CD14-positive monocyte (primary cell): ENCODE data around the gene LY86. TPM values are rescaled to one million over a fixed set of nuclear protein-coding genes. Genes with fewer than 3 reads are reported as not detected.

Source experiments
- DNase-seq, 3 donors: peaks; one replicate each; pipeline ENCODE4 v3.0.0-alpha.2; 2011 to 2022
- H2AFZ ChIP-seq: 2 replicates; pipeline ENCODE4 v1.6.0; 2012; ENCODE audit warnings: mild to moderate bottlenecking, low read depth, low read length, inconsistent platforms; ENCODE audit not compliant: insufficient read depth, poor library complexity, severe bottlenecking
- H3K27ac ChIP-seq, 2 donors: 1 replicate in 1 of 2; 2 replicates in 1 of 2; pipeline ENCODE4 v1.5.1; 2012 to 2013; ENCODE audit warnings: low read length in 2 of 2, control low read depth in 1 of 2, inconsistent platforms in 1 of 2, low read depth in 1 of 2, mild to moderate bottlenecking in 1 of 2
- H3K27me3 ChIP-seq, 2 donors: one replicate each; pipeline versions ENCODE4 v1.6.0 to v1.6.1; 2011 to 2013; ENCODE audit warnings: low read length in 2 of 2; ENCODE audit not compliant: control insufficient read depth in 2 of 2, insufficient read depth in 2 of 2
- H3K36me3 ChIP-seq, 2 donors: replicated peaks in 1 of 2; 1 replicate in 1 of 2; 2 replicates in 1 of 2; pipeline versions ENCODE4 v1.5.1 to v1.6.1; 2012 to 2013; ENCODE audit warnings: low read length in 2 of 2, control low read depth in 1 of 2, inconsistent platforms in 1 of 2, mild to moderate bottlenecking in 1 of 2; ENCODE audit not compliant: insufficient read depth in 2 of 2, control insufficient read depth in 1 of 2
- H3K4me1 ChIP-seq, 2 donors: 1 replicate in 1 of 2; 2 replicates in 1 of 2; pipeline versions ENCODE4 v1.5.1 to v1.6.1; 2012 to 2013; ENCODE audit warnings: low read length in 2 of 2, control low read depth in 1 of 2, inconsistent platforms in 1 of 2, mild to moderate bottlenecking in 1 of 2, moderate library complexity in 1 of 2; ENCODE audit not compliant: insufficient read depth in 2 of 2, control insufficient read depth in 1 of 2
- H3K4me2 ChIP-seq: replicated peaks from 2 replicates; pipeline ENCODE3; 2012; ENCODE audit warnings: low read length, moderate library complexity, mild to moderate bottlenecking; ENCODE audit not compliant: poor library complexity, severe bottlenecking; ENCODE audit errors: extremely low read depth
- H3K4me3 ChIP-seq, 3 experiments: fragments of 200-600 bp in 1 of 3; sonication (generic) in 1 of 3; replicated peaks in 1 of 3; 1 replicate in 2 of 3; 2 replicates in 1 of 3; pipeline ENCODE4 v1.5.1; 2011 to 2013; ENCODE audit warnings: low read length in 3 of 3, mild to moderate bottlenecking in 3 of 3, control low read depth in 2 of 3, low read depth in 2 of 3, inconsistent platforms in 1 of 3, moderate library complexity in 1 of 3
- H3K79me2 ChIP-seq: 2 replicates; pipeline ENCODE4 v1.6.0; 2012; ENCODE audit warnings: mild to moderate bottlenecking, control low read depth, inconsistent platforms, low read length, moderate library complexity; ENCODE audit not compliant: insufficient read depth
- H3K9ac ChIP-seq: 2 replicates; pipeline ENCODE4 v1.6.0; 2017; ENCODE audit warnings: low read length, mild to moderate bottlenecking; ENCODE audit not compliant: insufficient read depth, poor library complexity, severe bottlenecking
- H3K9me3 ChIP-seq, 2 donors: replicated peaks in 1 of 2; 1 replicate in 1 of 2; 2 replicates in 1 of 2; pipeline versions ENCODE4 v1.5.1 to v1.6.1; 2012 to 2013; ENCODE audit warnings: low read length in 2 of 2, control low read depth in 1 of 2; ENCODE audit not compliant: control insufficient read depth in 1 of 2, insufficient read depth in 1 of 2
- H4K20me1 ChIP-seq: 2 replicates; pipeline ENCODE4 v1.6.0; 2012; ENCODE audit warnings: mild to moderate bottlenecking, low read length, control low read depth, moderate library complexity; ENCODE audit not compliant: insufficient read depth
- H3K27ac Mint-ChIP-seq, 7 donors: one replicate each; pipeline ENCODE4 v1.8.0; 2020; ENCODE audit warnings: mild to moderate bottlenecking in 7 of 7, mixed read lengths in 7 of 7, moderate library complexity in 6 of 7, inconsistent platforms in 2 of 7
- H3K27me3 Mint-ChIP-seq, 3 donors: one replicate each; pipeline ENCODE4 v1.8.0; 2021 to 2022; ENCODE audit warnings: low read depth in 3 of 3, mild to moderate bottlenecking in 3 of 3, mixed read lengths in 3 of 3, moderate library complexity in 3 of 3, inconsistent platforms in 1 of 3
- H3K36me3 Mint-ChIP-seq, 2 donors: one replicate each; pipeline ENCODE4 v1.8.0; 2020; ENCODE audit warnings: mixed read lengths in 2 of 2, inconsistent platforms in 1 of 2, mild to moderate bottlenecking in 1 of 2
- H3K4me1 Mint-ChIP-seq: one replicate; pipeline ENCODE4 v1.8.0; 2020; ENCODE audit warnings: mild to moderate bottlenecking, mixed read lengths
- H3K4me3 Mint-ChIP-seq, 2 donors: one replicate each; pipeline ENCODE4 v1.8.0; 2020; ENCODE audit warnings: mild to moderate bottlenecking in 2 of 2, mixed read lengths in 2 of 2, moderate library complexity in 1 of 2
- H3K9me3 Mint-ChIP-seq, 7 donors: one replicate each; pipeline ENCODE4 v1.8.0; 2020 to 2022; ENCODE audit warnings: mixed read lengths in 7 of 7, mild to moderate bottlenecking in 6 of 7, moderate library complexity in 6 of 7, inconsistent platforms in 2 of 7
- CTCF ChIP-seq: fragments of 200-600 bp; IDR thresholded peaks from one replicate; pipeline ENCODE4 v1.8.0; 2022; ENCODE audit warnings: antibody characterized with exemption, mild to moderate bottlenecking
- WGBS: methylation state at CpG from one replicate; pipeline ENCODE4 v1.1.5; 2013; ENCODE audit warnings: missing lambda C conversion rate; ENCODE audit not compliant: insufficient coverage; 5-methylcytosine and 5-hydroxymethylcytosine counted together
- intact Hi-C, 2 donors: fragments of 100-400 bp; cut with micrococcal nuclease; formaldehyde crosslinking; loops; one replicate each; pipeline versions ENCODE4 v1.15.0 to v1.15.1; 2023
- polyA plus RNA-seq, 3 donors: library from polyadenylated mRNA; depleted of rRNA in 1 of 3; unstranded in 2 of 3; stranded (reverse) in 1 of 3; fragments of 300-500 nt in 2 of 3; fragments of >200 nt in 1 of 3; fragmentation: Illumina TruSeq in 2 of 3; gene quantifications; 1 replicate in 2 of 3; 2 replicates in 1 of 3; pipeline ENCODE4 v1.2.3, GENCODE V29; 2012 to 2021

The LY86 gene
- polyA plus RNA-seq, 3 donors, result 166 to 609 (median 454) TPM

- Mint-ChIP-seq H3K27me3 (no peaks in the 10 kb centered on the region), H3K9me3 (peaks cover 2 to 8% (median 4%) of the 10 kb centered on the region in 7 donors), H3K27ac (no peak overlapping the region), H3K4me3 (no peak overlapping the region), H3K4me1 (peaks cover 28% of the 10 kb centered on the region), H3K36me3 (no peaks in the 10 kb centered on the region)
- H3K4me3 ChIP-seq, result no peak overlapping the region
- no peak overlapping the region for H3K4me2 ChIP-seq
- TF ChIP-seq CTCF, result no peak
- H3K4me1 ChIP-seq, result peaks cover 14 to 17% of the 10 kb centered on the region in 2 donors
- no peaks in the 10 kb centered on the region for H3K27me3 ChIP-seq
- no peak overlapping the region for H2AFZ ChIP-seq
- no peak overlapping the region for H3K9ac ChIP-seq
- no peaks in the 10 kb centered on the region for H3K36me3 ChIP-seq
- H3K9me3 ChIP-seq, result peaks cover 0 to 9% of the 10 kb centered on the region in 2 donors
- DNase-seq, result no peak
- H3K79me2 ChIP-seq, result no peaks in the 10 kb centered on the region
- no peak overlapping the region for H3K27ac ChIP-seq
- intact Hi-C loops, result loop anchor here in 1 of 2 donors (10.0 kb wide), 1 partner anchor 1504 kb away; no protein-coding TSS in a partner anchor
- no peaks in the 10 kb centered on the region for H4K20me1 ChIP-seq
- 82% methylated on average over 3 of the region's 3 CpGs for WGBS
Measured at GRCh38 chr6:6581054-6581453, 7.5 kb upstream of the LY86 start.

GRCh38 chr6:6582131-6582530, 6.4 kb upstream of the LY86 start:
- Histone ChIP-seq H3K9ac (no peak overlapping the region), H3K4me1 (peaks cover 23 to 25% of the 10 kb centered on the region in 2 donors), H2AFZ (no peak overlapping the region), H3K9me3 (peaks cover 0 to 9% of the 10 kb centered on the region in 2 donors), H4K20me1 (no peaks in the 10 kb centered on the region), H3K36me3 (no peaks in the 10 kb centered on the region), H3K27me3 (no peaks in the 10 kb centered on the region), H3K79me2 (peaks cover 3% of the 10 kb centered on the region), H3K27ac (no peak overlapping the region), H3K4me3 (no peak overlapping the region), H3K4me2 (no peak overlapping the region)
- no CpG with 5 or more reads among the region's 1 CpG for WGBS
- Mint-ChIP-seq H3K36me3 (no peaks in the 10 kb centered on the region), H3K27ac (no peak overlapping the region), H3K27me3 (no peaks in the 10 kb centered on the region), H3K9me3 (peaks cover 2 to 8% (median 4%) of the 10 kb centered on the region in 7 donors), H3K4me3 (no peak overlapping the region), H3K4me1 (peaks cover 36% of the 10 kb centered on the region)
- intact Hi-C loops, result loop anchor here in 1 of 2 donors (10.0 kb wide), 1 partner anchor 1503 kb away; no protein-coding TSS in a partner anchor
- TF ChIP-seq CTCF, result no peak
- DNase-seq, result no peak
